ENCODE results near the gene SLC35F3.

SLC35F3 gene

GRCh38 chr1:234330843-234331215 lies 426.4 kb downstream of the SLC35F3 start:
- no peak for DNase-seq

- no peak for DNase-seq
Measured at GRCh38 chr1:234331507-234331906, 427.0 kb downstream of the SLC35F3 start.

- no peak for DNase-seq
Measured at GRCh38 chr1:234336359-234336758, 431.9 kb downstream of the SLC35F3 start.

GRCh38 chr1:234337233-234337632 lies 432.8 kb downstream of the SLC35F3 start:
- no peak for DNase-seq

GRCh38 chr1:234340528-234340927 lies 436.1 kb downstream of the SLC35F3 start:
- DNase-seq: no peak

GRCh38 chr1:234342774-234343173 lies 438.3 kb downstream of the SLC35F3 start:
- no peak for DNase-seq

- no peak for DNase-seq
Measured at GRCh38 chr1:234345237-234345636, 440.8 kb downstream of the SLC35F3 start.

GRCh38 chr1:234348964-234349363 lies 444.5 kb downstream of the SLC35F3 start:
- DNase-seq: no peak

- no peak for DNase-seq
Measured at GRCh38 chr1:234355782-234356510, 451.5 kb downstream of the SLC35F3 start.

GRCh38 chr1:234356615-234357269 lies 452.3 kb downstream of the SLC35F3 start:
- peak; percentile 62 for DNase-seq

GRCh38 chr1:234357831-234358230 lies 453.4 kb downstream of the SLC35F3 start:
- no peak for DNase-seq

- DNase-seq: no peak
Measured at GRCh38 chr1:234361102-234361603, 456.7 kb downstream of the SLC35F3 start.

GRCh38 chr1:234362558-234362957 lies 458.1 kb downstream of the SLC35F3 start:
- no peak for DNase-seq

GRCh38 chr1:234368320-234369032 lies 464.0 kb downstream of the SLC35F3 start:
- DNase-seq: no peak

GRCh38 chr1:234369033-234369430 lies 464.6 kb downstream of the SLC35F3 start:
- no peak for DNase-seq

GRCh38 chr1:234369784-234370183 lies 465.3 kb downstream of the SLC35F3 start:
- no peak for DNase-seq

GRCh38 chr1:234371414-234371813 lies 466.9 kb downstream of the SLC35F3 start:
- no peak for DNase-seq

GRCh38 chr1:234372011-234372757 lies 467.7 kb downstream of the SLC35F3 start:
- DNase-seq: no peak

- peak; percentile 94 for DNase-seq
Measured at GRCh38 chr1:234373064-234373958, 468.8 kb downstream of the SLC35F3 start, which contains the start of gene COA6. Gene COA6, plus strand, starts transcription at chr1:234373456. Its CDS starts 11 bp downstream, at chr1:234373467.

GRCh38 chr1:234373959-234374254 lies 469.4 kb downstream of the SLC35F3 start:
- DNase-seq: no peak
